ENCODE results near the gene MECR.

DNA sequence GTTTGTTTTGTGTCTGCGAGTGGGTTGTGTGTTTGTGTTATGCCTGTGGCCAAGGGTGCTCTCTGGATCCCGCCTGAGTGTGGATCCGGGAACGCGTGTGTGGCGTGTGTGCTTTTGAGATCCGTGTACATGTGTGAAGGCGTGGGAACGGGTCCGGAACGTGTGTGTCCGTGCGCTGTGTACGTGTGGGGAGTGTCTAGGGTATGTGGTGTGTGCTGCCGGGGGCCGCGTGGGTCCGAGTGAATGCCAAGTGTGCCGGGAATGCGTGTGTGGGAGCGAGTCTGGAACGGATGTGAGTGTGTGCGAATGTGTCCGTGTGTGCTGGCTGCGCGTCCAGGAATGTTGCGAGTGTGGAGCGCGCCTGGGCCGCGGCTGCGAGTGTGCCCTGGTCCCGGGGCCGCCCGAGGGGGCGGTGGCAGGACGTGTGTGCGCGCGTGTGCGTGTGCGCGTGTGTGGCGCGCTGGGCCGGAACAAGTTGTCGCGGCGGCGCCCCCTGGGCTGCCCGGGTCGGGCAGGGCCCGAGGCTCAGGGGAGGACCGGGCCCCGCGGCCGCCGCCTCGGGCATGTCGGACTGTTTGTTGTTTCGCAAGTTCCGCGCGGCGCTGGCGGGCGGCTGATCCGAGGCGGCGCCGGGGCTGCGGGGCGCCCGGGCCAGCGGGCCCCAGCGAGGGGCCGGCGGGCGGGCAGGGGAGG is 6.5 kb upstream of the MECR start:
- TF ChIP-seq, protein P1, sequence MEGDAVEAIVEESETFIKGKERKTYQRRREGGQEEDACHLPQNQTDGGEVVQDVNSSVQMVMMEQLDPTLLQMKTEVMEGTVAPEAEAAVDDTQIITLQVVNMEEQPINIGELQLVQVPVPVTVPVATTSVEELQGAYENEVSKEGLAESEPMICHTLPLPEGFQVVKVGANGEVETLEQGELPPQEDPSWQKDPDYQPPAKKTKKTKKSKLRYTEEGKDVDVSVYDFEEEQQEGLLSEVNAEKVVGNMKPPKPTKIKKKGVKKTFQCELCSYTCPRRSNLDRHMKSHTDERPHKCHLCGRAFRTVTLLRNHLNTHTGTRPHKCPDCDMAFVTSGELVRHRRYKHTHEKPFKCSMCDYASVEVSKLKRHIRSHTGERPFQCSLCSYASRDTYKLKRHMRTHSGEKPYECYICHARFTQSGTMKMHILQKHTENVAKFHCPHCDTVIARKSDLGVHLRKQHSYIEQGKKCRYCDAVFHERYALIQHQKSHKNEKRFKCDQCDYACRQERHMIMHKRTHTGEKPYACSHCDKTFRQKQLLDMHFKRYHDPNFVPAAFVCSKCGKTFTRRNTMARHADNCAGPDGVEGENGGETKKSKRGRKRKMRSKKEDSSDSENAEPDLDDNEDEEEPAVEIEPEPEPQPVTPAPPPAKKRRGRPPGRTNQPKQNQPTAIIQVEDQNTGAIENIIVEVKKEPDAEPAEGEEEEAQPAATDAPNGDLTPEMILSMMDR (conservative IDR thresholded peaks at IDR 0.05 in 1 of 2, IDR thresholded peaks at IDR 0.05 in 1 of 2; ENCODE audit: extremely low read depth in 1 of 2, insufficient read depth in 1 of 2, low read depth in 1 of 2, low read length in 2 of 2): no peak
- no peak for TF ChIP-seq EZH2 (IDR thresholded peaks at IDR 0.05; ENCODE audit: borderline replicate concordance, low read length)

Measured in mammary epithelial cell (primary cell).